Measurements from ENCODE around the gene PODN.

Gene PODN

DNA sequence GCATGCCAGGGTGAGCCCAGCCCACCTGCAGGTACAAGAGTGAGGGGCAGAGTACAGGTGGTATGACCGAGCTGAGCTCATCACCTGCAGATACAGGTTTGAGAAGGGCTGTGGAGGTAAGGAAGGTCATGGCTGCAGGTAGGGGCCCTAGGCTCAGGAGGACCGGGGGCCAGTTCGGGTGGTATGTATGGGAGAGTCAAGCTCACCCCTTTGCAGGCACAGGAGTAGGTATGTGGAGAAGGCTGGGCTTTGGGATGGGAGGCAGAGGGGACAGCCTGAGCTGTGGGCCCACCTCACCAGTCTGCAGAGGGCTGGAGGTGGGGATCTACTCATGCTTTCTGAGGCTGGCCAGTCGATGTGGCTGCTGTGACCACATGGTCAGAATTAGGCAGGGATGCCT is 17.2 kb downstream of the PODN start:
- peaks cover 13% of the 10 kb centered on the region for H3K4me1 ChIP-seq
- no peaks in the 10 kb centered on the region for H3K36me3 ChIP-seq
- no peaks in the 10 kb centered on the region for H4K20me1 ChIP-seq
- H3K27ac ChIP-seq, result no peak overlapping the region
- TF ChIP-seq Cebpa-rat (IDR thresholded peaks at IDR 0.05), result no peak
- no peaks in the 10 kb centered on the region for H3K9me3 ChIP-seq
- H3K4me2 ChIP-seq, result no peak overlapping the region
- no peak overlapping the region for H3K4me3 ChIP-seq
- H3K27me3 ChIP-seq, result no peaks in the 10 kb centered on the region
- H3K9ac ChIP-seq, result no peak overlapping the region

DNA sequence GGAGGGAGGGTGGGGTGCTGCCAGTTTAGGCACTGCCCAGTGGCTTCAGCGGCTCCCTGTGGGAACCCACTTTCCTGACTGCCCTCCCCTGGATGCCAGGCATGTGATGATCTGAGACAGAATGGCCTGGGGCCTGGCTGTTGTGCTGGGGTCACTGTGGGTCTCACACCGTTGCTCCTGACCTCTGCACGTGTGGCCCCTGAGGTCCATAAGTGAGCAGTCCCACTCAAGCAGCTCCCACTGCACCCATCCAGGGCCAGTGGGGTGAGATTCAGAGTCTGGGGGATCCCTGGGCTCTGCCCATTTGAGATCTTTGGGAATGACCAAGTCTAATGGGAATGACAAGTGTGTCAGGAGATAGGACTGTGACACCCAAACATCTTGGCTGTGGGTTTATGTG is 18.0 kb downstream of the PODN start:
- Histone ChIP-seq H4K20me1 (no peaks in the 10 kb centered on the region), H3K4me1 (peaks cover 13% of the 10 kb centered on the region), H3K4me2 (no peak overlapping the region), H3K9me3 (no peaks in the 10 kb centered on the region), H3K27ac (no peak overlapping the region), H3K9ac (no peak overlapping the region), H3K4me3 (no peak overlapping the region), H3K27me3 (no peaks in the 10 kb centered on the region), H3K36me3 (no peaks in the 10 kb centered on the region)
- TF ChIP-seq Cebpa-rat (IDR thresholded peaks at IDR 0.05), result no peak

DNA sequence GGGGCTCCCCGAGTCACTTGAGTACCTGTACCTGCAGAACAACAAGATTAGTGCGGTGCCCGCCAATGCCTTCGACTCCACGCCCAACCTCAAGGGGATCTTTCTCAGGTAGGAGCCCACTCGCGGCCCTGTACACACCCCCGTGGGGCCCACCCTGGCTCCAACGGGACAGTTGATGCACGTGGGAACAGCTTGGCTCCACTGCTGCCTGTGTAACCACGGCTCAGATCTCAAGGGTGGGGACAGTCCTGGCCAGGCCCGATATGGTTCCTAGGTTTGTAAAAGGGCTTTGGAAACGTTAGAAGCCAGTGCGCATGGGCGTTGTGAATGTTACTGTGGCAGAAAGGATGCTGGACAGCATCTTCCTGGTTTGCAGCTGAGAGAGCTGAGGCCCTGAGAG is 18.8 kb downstream of the PODN start:
- Histone ChIP-seq H4K20me1 (no peaks in the 10 kb centered on the region), H3K9me3 (no peaks in the 10 kb centered on the region), H3K4me3 (no peak overlapping the region), H3K4me2 (no peak overlapping the region), H3K27ac (no peak overlapping the region), H3K36me3 (no peaks in the 10 kb centered on the region), H3K9ac (no peak overlapping the region), H3K4me1 (peaks cover 13% of the 10 kb centered on the region), H3K27me3 (no peaks in the 10 kb centered on the region)
- TF ChIP-seq Cebpa-rat (IDR thresholded peaks at IDR 0.05), result no peak

DNA sequence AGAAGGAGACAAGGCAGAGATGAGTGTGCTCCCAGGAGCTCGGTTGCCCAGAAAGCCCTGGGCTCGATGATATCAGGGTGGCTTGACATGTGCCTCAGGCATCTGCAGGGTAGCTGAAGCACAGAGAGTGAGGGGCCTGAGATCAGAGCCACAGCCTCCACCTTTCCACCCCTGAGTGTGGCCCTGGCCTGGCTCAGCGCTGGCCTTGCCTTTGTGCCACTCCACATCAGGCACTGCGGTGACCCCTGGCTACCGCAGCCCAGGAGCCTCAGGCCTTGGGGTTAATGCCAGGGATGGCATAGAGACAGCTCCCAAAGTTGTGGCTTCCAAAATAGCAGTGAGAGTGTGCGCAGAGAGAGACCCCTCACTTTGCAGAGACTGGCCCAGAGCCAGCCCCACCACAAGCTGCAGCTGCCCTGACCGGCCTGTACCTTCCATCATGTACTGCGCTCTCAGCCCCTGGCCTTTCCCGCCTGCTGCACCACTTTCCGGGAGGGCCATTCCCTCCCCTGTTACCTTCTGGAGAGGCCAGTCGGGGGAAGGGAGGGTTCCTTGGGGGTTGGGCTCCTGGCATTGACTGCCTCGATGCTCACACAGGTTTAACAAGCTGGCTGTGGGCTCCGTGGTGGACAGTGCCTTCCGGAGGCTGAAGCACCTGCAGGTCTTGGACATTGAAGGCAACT is 19.5 kb downstream of the PODN start:
- H3K9me3 ChIP-seq, result no peaks in the 10 kb centered on the region
- no peak overlapping the region for H3K9ac ChIP-seq
- peaks cover 13% of the 10 kb centered on the region for H3K4me1 ChIP-seq
- H4K20me1 ChIP-seq, result no peaks in the 10 kb centered on the region
- H3K36me3 ChIP-seq, result no peaks in the 10 kb centered on the region
- H3K27me3 ChIP-seq, result no peaks in the 10 kb centered on the region
- no peak for TF ChIP-seq Cebpa-rat (IDR thresholded peaks at IDR 0.05)
- no peak overlapping the region for H3K27ac ChIP-seq
- H3K4me3 ChIP-seq, result no peak overlapping the region
- no peak overlapping the region for H3K4me2 ChIP-seq

DNA sequence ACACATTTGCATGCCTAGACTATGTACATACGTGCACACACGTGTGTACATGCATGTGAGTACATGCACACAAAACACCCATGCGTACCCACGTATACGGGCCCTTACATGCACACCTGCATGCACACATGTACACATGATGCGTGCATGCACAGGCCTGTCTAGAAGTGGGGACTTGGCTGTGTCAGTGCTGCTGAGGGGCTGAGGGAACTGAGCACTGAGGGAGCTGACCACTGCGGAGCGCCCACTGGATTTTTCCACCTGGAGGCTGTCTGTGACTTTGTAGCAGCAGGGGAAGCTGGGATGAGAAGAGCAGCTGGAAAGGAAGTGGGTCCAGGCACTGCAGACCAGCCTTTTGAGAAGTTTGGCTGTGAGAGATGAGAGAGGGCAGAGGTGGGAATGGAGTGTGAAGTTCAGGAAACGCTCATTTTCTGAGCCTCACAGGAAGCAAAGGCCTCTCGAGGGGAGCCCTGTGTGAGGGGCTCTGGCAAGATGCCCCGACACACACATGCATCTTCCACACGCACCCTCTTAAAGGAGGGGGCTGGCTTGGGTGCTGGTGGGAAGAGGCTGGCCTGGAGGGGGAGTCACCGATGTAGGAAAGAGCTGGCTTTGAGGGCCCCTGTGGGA is 20.9 kb downstream of the PODN start:
- H3K4me2 ChIP-seq, result peak overlapping the region; percentile 55

DNA sequence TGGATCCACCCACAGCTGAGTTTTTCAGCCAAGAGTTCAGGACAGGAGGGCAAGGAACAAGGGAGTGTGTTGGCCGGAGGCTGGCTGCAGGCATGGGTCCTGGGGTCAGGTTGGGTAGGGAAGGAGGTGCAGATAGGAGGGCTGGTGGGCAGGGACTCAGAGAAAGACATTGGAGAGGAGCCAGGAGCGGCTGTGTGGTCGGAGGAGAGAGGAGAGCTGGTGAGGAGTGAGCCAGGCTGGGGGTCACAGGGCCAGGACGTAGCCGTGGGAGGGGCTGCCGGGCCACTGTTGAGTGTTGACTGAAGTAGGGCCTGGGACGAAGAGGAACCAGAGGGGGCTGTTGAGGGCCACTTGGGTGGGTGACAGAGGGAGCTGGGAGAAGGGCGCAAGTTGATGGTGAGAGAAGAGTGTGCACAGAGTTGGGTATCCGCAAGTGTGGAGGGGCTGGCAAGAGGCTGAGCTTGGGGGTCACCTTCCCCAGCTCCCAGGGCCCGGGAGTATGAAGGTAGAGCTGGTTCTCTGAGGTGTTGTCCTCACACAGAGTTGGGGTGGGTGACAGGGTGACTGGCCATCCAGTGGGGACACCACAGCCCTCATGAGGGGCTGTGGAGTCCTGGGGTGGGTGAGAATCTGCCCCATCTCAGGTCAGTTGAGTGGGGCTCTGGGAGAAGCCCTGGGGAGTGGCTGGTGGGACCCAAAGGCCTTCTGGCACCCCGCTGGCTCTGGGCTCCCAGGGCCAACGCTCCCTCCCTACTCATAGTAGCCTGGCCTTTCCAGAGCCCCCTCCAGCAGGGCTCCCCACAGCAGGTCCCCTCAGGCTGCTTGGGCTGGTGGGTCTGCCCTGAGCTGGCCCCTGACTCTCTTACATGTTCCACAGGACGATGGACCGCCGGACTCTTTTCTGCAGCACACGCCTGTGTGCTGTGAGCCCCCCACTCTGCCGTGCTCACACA is 21.9 kb downstream of the PODN start:
- no peaks in the 10 kb centered on the region for H3K36me3 ChIP-seq
- H3K27ac ChIP-seq, result peak overlapping the region; percentile 46; the same call in 1 of the 2 replicates
- H3K9me3 ChIP-seq, result no peaks in the 10 kb centered on the region
- H3K27me3 ChIP-seq, result no peaks in the 10 kb centered on the region
- 0 out of 2 replicates have a peak overlapping the region, but pooled peaks have one; percentile 24 for H3K9ac ChIP-seq
- H3K4me2 ChIP-seq, result peak overlapping the region; percentile 55
- no peaks in the 10 kb centered on the region for H4K20me1 ChIP-seq
- H3K4me1 ChIP-seq, result peaks cover 13% of the 10 kb centered on the region
- no peak for TF ChIP-seq Cebpa-rat (IDR thresholded peaks at IDR 0.05)
- no peak overlapping the region for H3K4me3 ChIP-seq

More for the DNA sequence above, 20.9 kb downstream of the PODN start:
- Histone ChIP-seq H3K4me1 (peaks cover 13% of the 10 kb centered on the region), H3K9ac (0 out of 2 replicates have a peak overlapping the region, but pooled peaks have one; percentile 24), H3K27me3 (no peaks in the 10 kb centered on the region), H3K4me3 (no peak overlapping the region), H4K20me1 (no peaks in the 10 kb centered on the region), H3K27ac (peak overlapping the region; percentile 46; the same call in 1 of the 2 replicates), H3K9me3 (no peaks in the 10 kb centered on the region), H3K36me3 (no peaks in the 10 kb centered on the region)
- no peak for TF ChIP-seq Cebpa-rat (IDR thresholded peaks at IDR 0.05)

DNA sequence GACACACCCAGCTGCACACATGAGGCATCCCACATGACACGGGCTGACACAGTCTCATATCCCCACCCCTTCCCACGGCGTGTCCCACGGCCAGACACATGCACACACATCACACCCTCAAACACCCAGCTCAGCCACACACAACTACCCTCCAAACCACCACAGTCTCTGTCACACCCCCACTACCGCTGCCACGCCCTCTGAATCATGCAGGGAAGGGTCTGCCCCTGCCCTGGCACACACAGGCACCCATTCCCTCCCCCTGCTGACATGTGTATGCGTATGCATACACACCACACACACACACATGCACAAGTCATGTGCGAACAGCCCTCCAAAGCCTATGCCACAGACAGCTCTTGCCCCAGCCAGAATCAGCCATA is 22.6 kb downstream of the PODN start:
- no peak overlapping the region for H3K4me2 ChIP-seq
- H3K27ac ChIP-seq, result no peak overlapping the region
- no peak for TF ChIP-seq Cebpa-rat (IDR thresholded peaks at IDR 0.05)
- H3K36me3 ChIP-seq, result no peaks in the 10 kb centered on the region
- no peaks in the 10 kb centered on the region for H3K9me3 ChIP-seq
- H3K9ac ChIP-seq, result no peak overlapping the region
- H3K4me3 ChIP-seq, result no peak overlapping the region
- H3K4me1 ChIP-seq, result peaks cover 13% of the 10 kb centered on the region
- no peaks in the 10 kb centered on the region for H3K27me3 ChIP-seq
- H4K20me1 ChIP-seq, result no peaks in the 10 kb centered on the region

DNA sequence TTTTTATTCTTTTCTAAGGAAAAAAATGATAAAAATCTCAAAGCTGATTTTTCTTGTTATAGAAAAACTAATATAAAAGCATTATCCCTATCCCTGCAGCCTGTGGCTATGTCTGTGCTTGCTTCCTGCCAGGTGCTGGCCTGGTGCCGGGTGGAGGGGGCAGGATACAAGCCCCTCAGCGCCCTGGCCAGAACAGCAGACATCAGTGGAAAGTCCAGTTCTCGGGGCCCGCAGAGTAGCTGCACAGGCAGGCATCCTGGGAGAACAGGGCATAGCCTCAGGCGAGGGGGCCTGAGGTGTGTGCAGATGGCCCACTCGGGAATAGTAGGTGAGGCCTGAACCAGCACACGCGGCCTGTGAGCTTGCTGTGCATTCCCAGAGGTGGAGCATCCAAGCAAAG is 23.4 kb downstream of the PODN start:
- H3K9me3 ChIP-seq, result no peaks in the 10 kb centered on the region
- TF ChIP-seq Cebpa-rat (IDR thresholded peaks at IDR 0.05), result no peak
- no peak overlapping the region for H3K27ac ChIP-seq

GRCh38 chr1:53086491-53087070 is 24.6 kb downstream of the PODN start:
- TF ChIP-seq Cebpa-rat (IDR thresholded peaks at IDR 0.05), result no peak
- Histone ChIP-seq H3K9ac (no peak overlapping the region), H3K9me3 (no peaks in the 10 kb centered on the region), H4K20me1 (no peaks in the 10 kb centered on the region), H3K36me3 (no peaks in the 10 kb centered on the region), H3K4me3 (no peak overlapping the region), H3K27me3 (no peaks in the 10 kb centered on the region), H3K27ac (no peak overlapping the region), H3K4me2 (no peak overlapping the region), H3K4me1 (peaks cover 13% of the 10 kb centered on the region)

More for the DNA sequence above, 23.4 kb downstream of the PODN start:
- Histone ChIP-seq H3K4me2 (no peak overlapping the region), H3K9ac (no peak overlapping the region), H3K27me3 (no peaks in the 10 kb centered on the region), H3K4me1 (peaks cover 13% of the 10 kb centered on the region), H4K20me1 (no peaks in the 10 kb centered on the region), H3K36me3 (no peaks in the 10 kb centered on the region), H3K4me3 (no peak overlapping the region)

Data from BLaER1 (cell line).